DND-41 (cell line): Measurements from ENCODE around the gene ZNF629.

Experiments used
- EZH2 ChIP-seq: IDR thresholded peaks from 3 replicates; pipeline ENCODE4 v1.6.1; 2012; ENCODE audit warnings: borderline replicate concordance, low read depth, mild to moderate bottlenecking, moderate library complexity, low read length, inconsistent platforms; ENCODE audit not compliant: severe bottlenecking
- TF ChIP-seq, protein P1 (sequence below): IDR thresholded peaks from 2 replicates; pipeline ENCODE4 v1.5.1; 2012; ENCODE audit warnings: borderline replicate concordance, low read length, moderate library complexity, mild to moderate bottlenecking; ENCODE audit not compliant: poor library complexity, severe bottlenecking; ENCODE audit errors: extremely low read depth

DNA sequence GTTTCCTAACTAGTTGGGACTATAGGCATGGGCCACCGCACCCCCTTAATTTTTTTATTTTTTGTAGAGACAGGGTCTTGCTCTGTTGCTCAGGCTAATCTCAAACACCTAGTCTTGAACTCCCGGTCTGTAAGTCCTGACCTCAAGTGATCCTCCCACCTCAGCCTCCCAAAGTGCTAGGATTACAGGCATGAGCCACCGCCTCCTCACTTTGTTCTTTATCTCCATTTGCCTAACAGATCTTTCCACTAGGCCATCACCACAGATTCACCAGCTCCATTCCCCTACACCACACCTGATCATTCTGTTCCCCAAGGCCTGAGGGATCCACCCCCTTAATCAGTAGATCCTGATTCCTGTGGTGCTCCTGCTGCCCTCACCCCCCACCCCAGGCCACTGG is 7.6 kb upstream of the ZNF629 start:
- TF ChIP-seq, protein P1, sequence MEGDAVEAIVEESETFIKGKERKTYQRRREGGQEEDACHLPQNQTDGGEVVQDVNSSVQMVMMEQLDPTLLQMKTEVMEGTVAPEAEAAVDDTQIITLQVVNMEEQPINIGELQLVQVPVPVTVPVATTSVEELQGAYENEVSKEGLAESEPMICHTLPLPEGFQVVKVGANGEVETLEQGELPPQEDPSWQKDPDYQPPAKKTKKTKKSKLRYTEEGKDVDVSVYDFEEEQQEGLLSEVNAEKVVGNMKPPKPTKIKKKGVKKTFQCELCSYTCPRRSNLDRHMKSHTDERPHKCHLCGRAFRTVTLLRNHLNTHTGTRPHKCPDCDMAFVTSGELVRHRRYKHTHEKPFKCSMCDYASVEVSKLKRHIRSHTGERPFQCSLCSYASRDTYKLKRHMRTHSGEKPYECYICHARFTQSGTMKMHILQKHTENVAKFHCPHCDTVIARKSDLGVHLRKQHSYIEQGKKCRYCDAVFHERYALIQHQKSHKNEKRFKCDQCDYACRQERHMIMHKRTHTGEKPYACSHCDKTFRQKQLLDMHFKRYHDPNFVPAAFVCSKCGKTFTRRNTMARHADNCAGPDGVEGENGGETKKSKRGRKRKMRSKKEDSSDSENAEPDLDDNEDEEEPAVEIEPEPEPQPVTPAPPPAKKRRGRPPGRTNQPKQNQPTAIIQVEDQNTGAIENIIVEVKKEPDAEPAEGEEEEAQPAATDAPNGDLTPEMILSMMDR = no peak
- no peak for TF ChIP-seq EZH2
